Fibroblast of lung (primary cell): Measurements from ENCODE around the gene MKLN1.
A peak's percentile ranks its signal among the peaks of the same experiment; 100 is the strongest.

Experiments used
- CTCF ChIP-seq, 2 donors: IDR thresholded peaks in 1 of 2; conservative IDR thresholded peaks in 1 of 2; 1 replicate in 1 of 2; 2 replicates in 1 of 2; pipeline ENCODE4 v1.5.1; 2011 to 2012; ENCODE audit warnings: low read length in 2 of 2, control low read depth in 1 of 2, inconsistent platforms in 1 of 2, low read depth in 1 of 2, mild to moderate bottlenecking in 1 of 2
- EZH2 ChIP-seq: IDR thresholded peaks from 2 replicates; pipeline ENCODE4 v1.5.1; 2012; ENCODE audit warnings: low read length, control low read depth, mild to moderate bottlenecking; ENCODE audit errors: missing control alignments

DNA sequence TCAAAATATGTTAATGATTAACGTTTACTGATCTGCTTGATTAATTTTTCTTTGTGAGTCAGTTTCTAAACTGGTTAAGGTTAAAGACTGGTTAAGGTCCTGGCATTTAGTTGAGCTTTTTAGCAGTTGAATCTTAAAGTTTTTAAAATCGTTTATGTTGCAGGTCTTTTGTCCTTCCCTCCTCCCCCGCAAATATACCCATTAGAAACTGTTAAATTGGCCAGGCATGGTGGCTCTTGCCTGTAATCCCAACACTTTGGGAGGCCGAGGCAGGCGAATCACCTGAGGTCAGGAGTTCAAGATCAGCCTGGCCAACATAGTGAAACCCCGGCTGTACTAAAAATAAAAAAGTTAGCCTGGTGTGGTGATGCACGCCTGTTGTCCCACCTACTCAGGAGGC, 127.9 kb downstream of the MKLN1 start:
- TF ChIP-seq CTCF (conservative IDR thresholded peaks at IDR 0.05 in 1 of 2, IDR thresholded peaks at IDR 0.05 in 1 of 2; ENCODE audit: low read depth in 1 of 2, low read length in 2 of 2) (peak in 1 of 2 donors; percentile 6), EZH2 (no peak)
